SHP77 treated with DMSO at 0.1 percent for 48 hours (cell line): ENCODE data around the gene CARD18.

Experiments used
- DNase-seq: peaks from one replicate; lab custom pipeline; 2025; lab: John Stamatoyannopoulos, UW

Gene CARD18

GRCh38 chr11:105139669-105140068 is at the start of gene CARD18:
Gene CARD18, minus strand, starts transcription at chr11:105139769. Its CDS starts 43 bp downstream, at chr11:105139726.
- no peak for DNase-seq

- DNase-seq = no peak
Observed at GRCh38 chr11:105183987-105184386, 44.4 kb upstream of the CARD18 start.

GRCh38 chr11:105183426-105183825 is 43.9 kb upstream of the CARD18 start:
- no peak for DNase-seq

- no peak for DNase-seq
Observed at GRCh38 chr11:105181521-105181920, 42.0 kb upstream of the CARD18 start.

GRCh38 chr11:105181100-105181499 is 41.5 kb upstream of the CARD18 start:
- no peak for DNase-seq

- peak; percentile 81 for DNase-seq
Observed at GRCh38 chr11:105179542-105180278, 40.1 kb upstream of the CARD18 start.

- DNase-seq = no peak
Observed at GRCh38 chr11:105177658-105178057, 38.1 kb upstream of the CARD18 start.

- DNase-seq = no peak
Observed at GRCh38 chr11:105168457-105168856, 28.9 kb upstream of the CARD18 start.

GRCh38 chr11:105167244-105167643 is 27.7 kb upstream of the CARD18 start:
- no peak for DNase-seq

GRCh38 chr11:105164208-105164607 is 24.6 kb upstream of the CARD18 start:
- DNase-seq = no peak

- no peak for DNase-seq
Observed at GRCh38 chr11:105162506-105162905, 22.9 kb upstream of the CARD18 start.

- no peak for DNase-seq
Observed at GRCh38 chr11:105158436-105158835, 18.9 kb upstream of the CARD18 start.

GRCh38 chr11:105156720-105157119 is 17.2 kb upstream of the CARD18 start:
- DNase-seq = no peak

- no peak for DNase-seq
Observed at GRCh38 chr11:105156231-105156630, 16.7 kb upstream of the CARD18 start.

- DNase-seq = no peak
Observed at GRCh38 chr11:105155679-105156078, 16.1 kb upstream of the CARD18 start.

GRCh38 chr11:105153392-105153791 is 13.8 kb upstream of the CARD18 start:
- no peak for DNase-seq

- no peak for DNase-seq
Observed at GRCh38 chr11:105152560-105152959, 13.0 kb upstream of the CARD18 start.

- no peak for DNase-seq
Observed at GRCh38 chr11:105152021-105152512, 12.5 kb upstream of the CARD18 start.

- no peak for DNase-seq
Observed at GRCh38 chr11:105149477-105149876, 9.9 kb upstream of the CARD18 start.

- no peak for DNase-seq
Observed at GRCh38 chr11:105148241-105148640, 8.7 kb upstream of the CARD18 start.

- no peak for DNase-seq
Observed at GRCh38 chr11:105144887-105145286, 5.3 kb upstream of the CARD18 start.

GRCh38 chr11:105142167-105142566 is 2.6 kb upstream of the CARD18 start:
- no peak for DNase-seq

- DNase-seq = no peak
Observed at GRCh38 chr11:105137286-105137685, 2.3 kb downstream of the CARD18 start.

GRCh38 chr11:105135883-105136282 is 3.7 kb downstream of the CARD18 start:
- no peak for DNase-seq
